ENCODE results near the gene IL10RA.
A peak's percentile ranks its signal among the peaks of the same experiment; 100 is the strongest.
"Not testable (repeated sequence)": the region's sequence is repeated elsewhere in the genome, so short reads cannot be mapped to it uniquely, and the experiment has no call there.

Gene IL10RA

GRCh38 chr11:117946842-117947526 is 39.2 kb upstream of the IL10RA start:
- no peak for TF ChIP-seq Cebpa-rat (IDR thresholded peaks at IDR 0.05)
- H3K9me3 ChIP-seq, result no peaks in the 10 kb centered on the region
- peak overlapping the region; percentile 7; the same call in 1 of the 2 replicates for H3K4me2 ChIP-seq
- no peaks in the 10 kb centered on the region for H3K27me3 ChIP-seq
- H3K4me3 ChIP-seq, result no peak overlapping the region
- no peak overlapping the region for H3K27ac ChIP-seq
- H3K4me1 ChIP-seq, result peaks cover 44% of the 10 kb centered on the region
- peaks cover 10% of the 10 kb centered on the region; the same call in 1 of the 2 replicates for H4K20me1 ChIP-seq
- H3K9ac ChIP-seq, result no peak overlapping the region
- no peaks in the 10 kb centered on the region for H3K36me3 ChIP-seq

GRCh38 chr11:117947751-117948150 is 38.4 kb upstream of the IL10RA start:
- not testable (repeated sequence) for H3K9ac ChIP-seq, H3K27ac ChIP-seq, H3K36me3 ChIP-seq, H3K9me3 ChIP-seq, H3K27me3 ChIP-seq, H3K4me3 ChIP-seq, H3K4me2 ChIP-seq
- Histone ChIP-seq H3K4me1 (peaks cover 51% of the 10 kb centered on the region), H4K20me1 (peaks cover 10% of the 10 kb centered on the region; the same call in 1 of the 2 replicates)

- H4K20me1 ChIP-seq, result peaks cover 10% of the 10 kb centered on the region; the same call in 1 of the 2 replicates
- H3K36me3 ChIP-seq, H3K4me2 ChIP-seq, H3K27ac ChIP-seq, H3K9me3 ChIP-seq, H3K27me3 ChIP-seq, H3K9ac ChIP-seq, H3K4me3 ChIP-seq: not testable (repeated sequence)
- peaks cover 58% of the 10 kb centered on the region for H3K4me1 ChIP-seq
Observed at GRCh38 chr11:117948466-117948865, 37.7 kb upstream of the IL10RA start.

GRCh38 chr11:117949062-117949461 is 37.1 kb upstream of the IL10RA start:
- peaks cover 63% of the 10 kb centered on the region for H3K4me1 ChIP-seq
- no peaks in the 10 kb centered on the region for H3K36me3 ChIP-seq
- peaks cover 10% of the 10 kb centered on the region; the same call in 1 of the 2 replicates for H4K20me1 ChIP-seq
- TF ChIP-seq Cebpa-rat (IDR thresholded peaks at IDR 0.05), result no peak
- no peaks in the 10 kb centered on the region for H3K9me3 ChIP-seq
- H3K4me2 ChIP-seq, result peak overlapping the region; percentile 91; the same call in 1 of the 2 replicates
- H3K27ac ChIP-seq, result no peak overlapping the region
- H3K4me3 ChIP-seq, result no peak overlapping the region
- no peaks in the 10 kb centered on the region for H3K27me3 ChIP-seq
- H3K9ac ChIP-seq, result no peak overlapping the region

- Histone ChIP-seq H3K27ac (no peak overlapping the region), H3K36me3 (no peaks in the 10 kb centered on the region), H3K9me3 (no peaks in the 10 kb centered on the region), H4K20me1 (peaks cover 10% of the 10 kb centered on the region; the same call in 1 of the 2 replicates), H3K4me3 (no peak overlapping the region), H3K9ac (no peak overlapping the region), H3K27me3 (no peaks in the 10 kb centered on the region), H3K4me1 (peaks cover 63% of the 10 kb centered on the region), H3K4me2 (peak overlapping the region; percentile 91)
- TF ChIP-seq Cebpa-rat (IDR thresholded peaks at IDR 0.05), result no peak
Observed at GRCh38 chr11:117950301-117950700, 35.9 kb upstream of the IL10RA start.

- Histone ChIP-seq H3K9ac (no peak overlapping the region), H3K9me3 (no peaks in the 10 kb centered on the region), H4K20me1 (peaks cover 10% of the 10 kb centered on the region; the same call in 1 of the 2 replicates), H3K36me3 (no peaks in the 10 kb centered on the region), H3K4me1 (peaks cover 63% of the 10 kb centered on the region), H3K27me3 (no peaks in the 10 kb centered on the region), H3K4me3 (0 out of 2 replicates have a peak overlapping the region, but pooled peaks have one; percentile 25), H3K4me2 (peak overlapping the region; percentile 91), H3K27ac (0 out of 2 replicates have a peak overlapping the region, but pooled peaks have one; percentile 41)
- TF ChIP-seq Cebpa-rat (IDR thresholded peaks at IDR 0.05), result no peak
Observed at GRCh38 chr11:117950993-117951961, 34.9 kb upstream of the IL10RA start.

- no peak overlapping the region for H3K4me3 ChIP-seq
- H3K27me3 ChIP-seq, result no peaks in the 10 kb centered on the region
- H3K27ac ChIP-seq, result no peak overlapping the region
- no peak overlapping the region for H3K9ac ChIP-seq
- peaks cover 10% of the 10 kb centered on the region; the same call in 1 of the 2 replicates for H4K20me1 ChIP-seq
- H3K9me3 ChIP-seq, result peaks cover 8% of the 10 kb centered on the region
- peak overlapping the region; percentile 91 for H3K4me2 ChIP-seq
- H3K4me1 ChIP-seq, result peaks cover 54% of the 10 kb centered on the region
- no peak for TF ChIP-seq Cebpa-rat (IDR thresholded peaks at IDR 0.05)
- no peaks in the 10 kb centered on the region for H3K36me3 ChIP-seq
Observed at GRCh38 chr11:117953024-117953671, 33.0 kb upstream of the IL10RA start.

GRCh38 chr11:117958949-117959348 is 27.2 kb upstream of the IL10RA start:
- Histone ChIP-seq H4K20me1 (no peaks in the 10 kb centered on the region), H3K27ac (no peak overlapping the region), H3K4me3 (no peak overlapping the region), H3K4me2 (no peak overlapping the region), H3K9ac (no peak overlapping the region), H3K4me1 (peaks cover 6% of the 10 kb centered on the region; the same call in 1 of the 2 replicates), H3K36me3 (no peaks in the 10 kb centered on the region), H3K27me3 (no peaks in the 10 kb centered on the region), H3K9me3 (peaks cover 8% of the 10 kb centered on the region)
- no peak for TF ChIP-seq Cebpa-rat (IDR thresholded peaks at IDR 0.05)

GRCh38 chr11:117959438-117960149 is 26.6 kb upstream of the IL10RA start:
- Histone ChIP-seq H3K9ac (no peak overlapping the region), H3K27ac (no peak overlapping the region), H3K4me1 (peaks cover 6% of the 10 kb centered on the region; the same call in 1 of the 2 replicates), H4K20me1 (no peaks in the 10 kb centered on the region), H3K4me2 (no peak overlapping the region; the same call in 1 of the 2 replicates), H3K27me3 (no peaks in the 10 kb centered on the region), H3K9me3 (peaks cover 8% of the 10 kb centered on the region), H3K4me3 (no peak overlapping the region), H3K36me3 (no peaks in the 10 kb centered on the region)
- no peak for TF ChIP-seq Cebpa-rat (IDR thresholded peaks at IDR 0.05)
